Transverse colon (tissue), 4 donors: Measurements from ENCODE around the gene NMRK2. TPM values are rescaled to one million over a fixed set of nuclear protein-coding genes. Genes with fewer than 3 reads are reported as not detected.
"Not testable (repeated sequence)": the region's sequence is repeated elsewhere in the genome, so short reads cannot be mapped to it uniquely, and the experiment has no call there.

Source experiments
- DNase-seq: peaks from one replicate; pipeline ENCODE4 v3.0.0-alpha.2; 2019
- H3K27ac ChIP-seq, 4 donors: fragments of 200-600 bp; sonication (generic); 2 replicates each; pipeline ENCODE4 v1.5.1; 2016 to 2018; ENCODE audit warnings: inconsistent platforms in 4 of 4
- H3K27me3 ChIP-seq: fragments of 200-600 bp; sonication (generic); 2 replicates; pipeline ENCODE4 v1.5.1; 2017; ENCODE audit warnings: inconsistent platforms
- H3K36me3 ChIP-seq, 4 donors: fragments of 200-600 bp; sonication (generic); 2 replicates each; pipeline ENCODE4 v1.5.1; 2017 to 2019; ENCODE audit warnings: inconsistent platforms in 4 of 4
- H3K4me1 ChIP-seq, 4 donors: fragments of 200-600 bp; sonication (generic); 2 replicates each; pipeline ENCODE4 v1.5.1; 2017 to 2020; ENCODE audit warnings: inconsistent platforms in 4 of 4
- H3K4me3 ChIP-seq, 4 donors: fragments of 200-600 bp; sonication (generic); 1 replicate in 1 of 4; 2 replicates in 3 of 4; pipeline versions ENCODE4 v1.5.1 to v1.6.1; 2017 to 2019; ENCODE audit warnings: inconsistent platforms in 4 of 4
- H3K9me3 ChIP-seq, 2 donors: fragments of 200-600 bp; sonication (generic); 2 replicates each; pipeline ENCODE4 v1.5.1; 2017 to 2019; ENCODE audit warnings: inconsistent platforms in 2 of 2
- CTCF ChIP-seq, 5 experiments: fragments of 200-600 bp in 3 of 5; fragments of 450-650 bp in 2 of 5; sonication (generic) in 3 of 5; IDR thresholded peaks; 1 replicate in 2 of 5; 2 replicates in 3 of 5; pipeline ENCODE4 v1.5.1; 2016 to 2017; ENCODE audit warnings: antibody characterized with exemption in 5 of 5, inconsistent platforms in 3 of 5, mild to moderate bottlenecking in 2 of 5, moderate library complexity in 1 of 5
- EP300 ChIP-seq: sonication (generic); formaldehyde crosslinking; IDR thresholded peaks from one replicate; pipeline ENCODE4 v1.6.1; 2017; ENCODE audit warnings: antibody characterized with exemption, low read depth
- POLR2A ChIP-seq: fragments of 450-650 bp; IDR thresholded peaks from one replicate; pipeline ENCODE4 v1.6.1; 2016; ENCODE audit warnings: antibody characterized with exemption, mild to moderate bottlenecking, moderate library complexity
- POLR2AphosphoS5 ChIP-seq, 3 donors: sonication (generic); formaldehyde crosslinking; IDR thresholded peaks; one replicate each; pipeline ENCODE4 v1.6.1; 2016; ENCODE audit warnings: antibody characterized with exemption in 3 of 3
- WGBS, 2 donors: methylation state at CpG; one replicate each; pipeline ENCODE4 v1.1.5; 2018; ENCODE audit warnings: low coverage in 1 of 2; 5-methylcytosine and 5-hydroxymethylcytosine counted together
- in situ Hi-C, 4 donors: fragments of 200-750 bp; cut with MboI; loops; one replicate each; pipeline versions ENCODE4 v1.15.0 to v1.15.1; 2017; ENCODE audit warnings: low sequenced_read_pairs in 3 of 4, low pct_ligation_motif_present in 1 of 4, low pct_unique_long_range_greater_than_20kb in 1 of 4
- intact Hi-C: fragments of 100-400 bp; cut with DNase I; formaldehyde crosslinking; loops from one replicate; pipeline ENCODE4 v1.15.1; 2023; ENCODE audit warnings: low total_unique reads
- total RNA-seq, 4 donors: library from RNA; depleted of rRNA; stranded (reverse); fragments of >200 nt; gene quantifications; one replicate each; pipeline ENCODE4 v1.1.0, GENCODE V29; 2016

The NMRK2 gene
- total RNA-seq, 4 donors from 2014 or later: 0.41 TPM; not detected in 3

GRCh38 chr19:3966051-3967017, 33.5 kb downstream of the NMRK2 start:
- H3K36me3 ChIP-seq: peaks cover 0 to 35% (median 16%) of the 10 kb centered on the region in 4 donors
- 44 to 80% methylated on average over 3 to 30 of the region's 30 CpGs for WGBS, 2 donors
- DNase-seq: peak; percentile 89
- in situ Hi-C loops: no loop called here
- H3K4me3 ChIP-seq: peak overlapping the region in 1 of 4 donors; percentile 31
- H3K4me1 ChIP-seq: peaks cover 41 to 54% (median 50%) of the 10 kb centered on the region in 4 donors
- H3K27ac ChIP-seq: peak overlapping the region; percentile 96 to 99 (median 98)
- intact Hi-C loops: no loop called here
- H3K27me3 ChIP-seq: no peaks in the 10 kb centered on the region
- H3K9me3 ChIP-seq: no peaks in the 10 kb centered on the region
- TF ChIP-seq POLR2AphosphoS5 (IDR thresholded peaks at IDR 0.05): peak; percentile 29 to 70 (median 51)
- no peak for TF ChIP-seq CTCF (IDR thresholded peaks at IDR 0.05)

DNA sequence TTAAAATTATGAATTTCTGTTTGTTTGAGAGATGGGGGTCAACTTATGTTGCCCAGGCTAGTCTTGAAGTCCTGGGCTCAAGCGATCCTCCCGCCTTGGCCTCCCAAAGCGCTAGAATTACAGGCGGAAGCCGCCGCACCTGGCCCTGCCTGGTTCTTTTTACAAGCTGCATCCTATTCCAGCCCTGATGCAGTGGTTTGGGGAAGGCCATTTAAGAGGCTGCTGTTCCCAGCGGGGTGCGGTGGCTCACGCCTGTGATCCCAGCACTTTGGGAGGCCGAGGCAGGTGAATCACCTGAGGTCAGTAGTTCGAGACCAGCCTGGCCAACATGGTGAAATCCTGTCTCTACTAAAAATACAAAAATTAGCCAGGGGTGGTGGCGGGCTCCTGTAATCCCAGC, 35.1 kb downstream of the NMRK2 start:
- peaks cover 0 to 20% (median 8%) of the 10 kb centered on the region in 4 donors for H3K36me3 ChIP-seq
- in situ Hi-C loops, DNase-seq, H3K9me3 ChIP-seq, H3K27me3 ChIP-seq, H3K4me3 ChIP-seq, intact Hi-C loops: not testable (repeated sequence)
- H3K27ac ChIP-seq: peak overlapping the region; percentile 96 to 99 (median 98)
- H3K4me1 ChIP-seq: peaks cover 41 to 60% (median 55%) of the 10 kb centered on the region in 4 donors
- WGBS, 2 donors: 90 to 95% methylated on average over 7 to 12 of the region's 12 CpGs

DNA sequence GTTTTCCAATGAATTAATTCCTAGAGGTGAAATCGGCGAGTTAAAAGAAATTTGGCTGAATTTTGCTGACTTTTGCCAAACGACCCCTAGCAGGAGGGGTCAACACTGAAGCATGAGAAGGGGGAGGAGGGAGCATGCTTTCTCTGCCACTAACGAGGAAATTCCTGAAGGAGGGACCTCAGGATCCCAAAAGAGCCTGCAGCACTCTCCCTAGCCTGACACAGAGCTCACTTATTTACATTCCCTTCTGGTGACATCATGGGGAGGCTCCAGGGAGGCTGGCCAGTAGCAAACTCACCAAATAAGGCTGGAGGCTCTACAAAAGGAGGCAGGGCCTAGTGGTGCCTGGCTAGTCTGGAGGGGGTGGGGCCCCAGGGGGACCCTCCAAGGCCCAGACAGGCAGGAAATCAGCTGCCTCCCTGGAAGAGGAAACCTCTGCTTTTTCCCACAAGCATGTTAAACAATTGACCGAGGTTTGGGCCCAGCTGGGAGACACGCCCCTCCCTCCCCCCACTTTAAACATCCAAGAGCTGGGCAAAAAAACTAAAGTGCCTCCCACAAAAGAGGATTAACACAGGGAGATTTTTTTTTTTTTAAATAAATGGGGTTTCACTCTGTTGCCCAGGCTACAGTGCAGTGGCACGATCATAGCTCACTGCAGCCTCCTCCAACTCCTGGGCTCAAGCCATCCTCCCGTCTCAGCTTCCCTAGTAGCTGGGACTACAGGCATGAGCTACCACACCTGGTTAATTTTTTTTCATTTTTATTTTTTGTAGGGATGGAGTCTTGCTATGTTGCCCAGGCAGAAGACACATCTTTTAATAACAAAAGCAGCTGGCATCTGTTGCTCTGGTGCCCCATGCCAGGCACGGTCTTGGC, 35.9 kb downstream of the NMRK2 start:
- H3K4me1 ChIP-seq: peaks cover 41 to 60% (median 55%) of the 10 kb centered on the region in 4 donors
- WGBS, 2 donors: 38 to 41% methylated on average over 5 to 9 of the region's 9 CpGs
- no peaks in the 10 kb centered on the region for H3K27me3 ChIP-seq
- H3K9me3 ChIP-seq: no peaks in the 10 kb centered on the region
- H3K36me3 ChIP-seq: peaks cover 0 to 12% (median 4%) of the 10 kb centered on the region in 4 donors
- intact Hi-C loops (no loop called here), in situ Hi-C loops (no loop called here)
- peak overlapping the region; percentile 96 to 99 (median 98) for H3K27ac ChIP-seq
- TF ChIP-seq EP300 (peak; percentile 81), POLR2A (no peak), CTCF (IDR thresholded peaks at IDR 0.05) (no peak), POLR2AphosphoS5 (IDR thresholded peaks at IDR 0.05) (peak; percentile 74 to 77 (median 74))
- peak overlapping the region in 2 of 4 donors; percentile 86 to 97 for H3K4me3 ChIP-seq
- peak; percentile 79 for DNase-seq

- 42 to 49% methylated on average over 8 to 23 of the region's 23 CpGs for WGBS, 2 donors
- TF ChIP-seq POLR2A (peak; percentile 37), POLR2AphosphoS5 (IDR thresholded peaks at IDR 0.05) (peak in 2 of 3 donors; percentile 38 to 49), CTCF (IDR thresholded peaks at IDR 0.05) (peak in 1 of 5 experiments; percentile 12), EP300 (no peak)
- peak overlapping the region; percentile 96 to 99 (median 98) for H3K27ac ChIP-seq
- intact Hi-C loops (no loop called here), in situ Hi-C loops (no loop called here)
- peaks cover 41 to 60% (median 55%) of the 10 kb centered on the region in 4 donors for H3K4me1 ChIP-seq
- H3K4me3 ChIP-seq: peak overlapping the region; percentile 86 to 97 (median 96)
- no peak for DNase-seq
- H3K9me3 ChIP-seq: no peaks in the 10 kb centered on the region
- no peaks in the 10 kb centered on the region for H3K27me3 ChIP-seq
- peaks cover 0 to 5% (median 0%) of the 10 kb centered on the region in 4 donors for H3K36me3 ChIP-seq
Observed at GRCh38 chr19:3969435-3970312, 36.8 kb downstream of the NMRK2 start.
